T-helper 1 cell (primary cell): Measurements from ENCODE around the gene ABCG2.
"Not testable (repeated sequence)": the region's sequence is repeated elsewhere in the genome, so short reads cannot be mapped to it uniquely, and the experiment has no call there.

Source experiments
- DNase-seq, 5 donors: peaks; one replicate each; pipeline ENCODE4 v3.0.0-alpha.2; 2012 to 2020

Gene ABCG2

GRCh38 chr4:88109123-88109881 is 49.1 kb downstream of the ABCG2 start:
- DNase-seq = no peak

- DNase-seq = no peak
Observed at GRCh38 chr4:88108747-88109122, 49.7 kb downstream of the ABCG2 start.

- not testable (repeated sequence) for DNase-seq
Observed at GRCh38 chr4:88108108-88108465, 50.4 kb downstream of the ABCG2 start.

- DNase-seq = no peak
Observed at GRCh38 chr4:88107406-88108107, 50.9 kb downstream of the ABCG2 start.

- DNase-seq = no peak
Observed at GRCh38 chr4:88106205-88106604, 52.2 kb downstream of the ABCG2 start.

- DNase-seq = no peak
Observed at GRCh38 chr4:88104902-88105610, 53.4 kb downstream of the ABCG2 start.

GRCh38 chr4:88102026-88102425 is 56.4 kb downstream of the ABCG2 start:
- DNase-seq = no peak

GRCh38 chr4:88101165-88101564 is 57.3 kb downstream of the ABCG2 start:
- no peak for DNase-seq

- no peak for DNase-seq
Observed at GRCh38 chr4:88098993-88099752, 59.3 kb downstream of the ABCG2 start.

- no peak for DNase-seq
Observed at GRCh38 chr4:88097781-88098180, 60.7 kb downstream of the ABCG2 start.

- no peak for DNase-seq
Observed at GRCh38 chr4:88097301-88097700, 61.1 kb downstream of the ABCG2 start.

GRCh38 chr4:88093874-88094273 is 64.6 kb downstream of the ABCG2 start:
- no peak for DNase-seq

- no peak for DNase-seq
Observed at GRCh38 chr4:88091378-88091777, 67.1 kb downstream of the ABCG2 start.

- no peak for DNase-seq
Observed at GRCh38 chr4:88090898-88091297, 67.5 kb downstream of the ABCG2 start.

- no peak for DNase-seq
Observed at GRCh38 chr4:88087004-88087403, 71.4 kb downstream of the ABCG2 start.

- DNase-seq = no peak
Observed at GRCh38 chr4:88080626-88081025, 77.8 kb downstream of the ABCG2 start.

GRCh38 chr4:88078579-88078978 is 79.9 kb downstream of the ABCG2 start:
- no peak for DNase-seq

GRCh38 chr4:88077911-88078524 is 80.4 kb downstream of the ABCG2 start:
- DNase-seq = no peak

- DNase-seq = no peak
Observed at GRCh38 chr4:88075336-88075735, 83.1 kb downstream of the ABCG2 start.

GRCh38 chr4:88070031-88070430 is 88.4 kb downstream of the ABCG2 start:
- DNase-seq = no peak

- no peak for DNase-seq
Observed at GRCh38 chr4:88064410-88064809, 94.0 kb downstream of the ABCG2 start.

GRCh38 chr4:88063634-88064296 is 94.7 kb downstream of the ABCG2 start:
- DNase-seq = no peak
